Tibial nerve (tissue), 4 donors: ENCODE measurements around the gene ZNF599. TPM values are rescaled to one million over a fixed set of nuclear protein-coding genes. Genes with fewer than 3 reads are reported as not detected.

Experiments
- DNase-seq, 2 donors: peaks; one replicate each; pipeline ENCODE4 v3.0.0-alpha.2; 2019; ENCODE audit warnings: low spot score in 2 of 2
- H3K27ac ChIP-seq, 4 donors: fragments of 200-600 bp; sonication (generic) in 3 of 4; one replicate each; pipeline ENCODE4 v1.5.1; 2017 to 2019; ENCODE audit warnings: mild to moderate bottlenecking in 1 of 4
- H3K27me3 ChIP-seq, 2 donors: fragments of 200-600 bp; sonication (generic) in 1 of 2; one replicate each; pipeline versions ENCODE4 v1.5.1 to v1.6.0; 2017 to 2019
- H3K36me3 ChIP-seq, 3 donors: fragments of 200-600 bp; sonication (generic); one replicate each; pipeline ENCODE4 v1.5.1; 2018 to 2019
- H3K4me1 ChIP-seq, 4 donors: fragments of 200-600 bp; sonication (generic) in 3 of 4; one replicate each; pipeline ENCODE4 v1.5.1; 2017 to 2019
- H3K4me3 ChIP-seq, 4 donors: fragments of 200-600 bp; sonication (generic) in 3 of 4; one replicate each; pipeline ENCODE4 v1.5.1; 2017 to 2019; ENCODE audit warnings: mild to moderate bottlenecking in 1 of 4, moderate library complexity in 1 of 4
- H3K9me3 ChIP-seq, 4 donors: fragments of 200-600 bp; sonication (generic) in 3 of 4; one replicate each; pipeline ENCODE4 v1.5.1; 2017 to 2019
- CTCF ChIP-seq, 5 experiments: fragments of 200-600 bp in 3 of 5; fragments of 450-650 bp in 2 of 5; sonication (generic) in 3 of 5; IDR thresholded peaks; one replicate each; pipeline ENCODE4 v1.5.1; 2016 to 2019; ENCODE audit warnings: antibody characterized with exemption in 5 of 5, mild to moderate bottlenecking in 3 of 5, moderate library complexity in 2 of 5
- EP300 ChIP-seq, 2 donors: sonication (generic); formaldehyde crosslinking; IDR thresholded peaks; one replicate each; pipeline ENCODE4 v1.6.1; 2017; ENCODE audit warnings: antibody characterized with exemption in 2 of 2, mild to moderate bottlenecking in 1 of 2
- POLR2A ChIP-seq, 2 donors: fragments of 450-650 bp; IDR thresholded peaks; one replicate each; pipeline ENCODE4 v1.6.1; 2017; ENCODE audit warnings: antibody characterized with exemption in 2 of 2, mild to moderate bottlenecking in 2 of 2, moderate library complexity in 2 of 2
- WGBS, 2 donors: methylation state at CpG; one replicate each; pipeline ENCODE4 v1.1.5; 2018; 5-methylcytosine and 5-hydroxymethylcytosine counted together
- total RNA-seq, 4 donors: library from RNA; depleted of rRNA; stranded (reverse); fragments of >200 nt; gene quantifications; one replicate each; pipeline ENCODE4 v1.1.0, GENCODE V29; 2016

ZNF599 gene
- total RNA-seq, 4 donors from 2014 or later: 10.2 to 13.3 (median 11.1) TPM

GRCh38 chr19:34757441-34757840 lies 15.6 kb downstream of the ZNF599 start:
- TF ChIP-seq POLR2A (IDR thresholded peaks at IDR 0.05) (no peak), CTCF (IDR thresholded peaks at IDR 0.05) (no peak), EP300 (IDR thresholded peaks at IDR 0.05) (no peak)
- H3K9me3 ChIP-seq: peaks cover 0 to 100% (median 56%) of the 10 kb centered on the region in 4 donors

GRCh38 chr19:34744896-34745690 lies 27.9 kb downstream of the ZNF599 start:
- no peaks in the 10 kb centered on the region for H3K27me3 ChIP-seq
- TF ChIP-seq CTCF (IDR thresholded peaks at IDR 0.05): no peak
- no peak for TF ChIP-seq POLR2A (IDR thresholded peaks at IDR 0.05)
- TF ChIP-seq EP300 (IDR thresholded peaks at IDR 0.05): no peak
- H3K9me3 ChIP-seq: peaks cover 10 to 100% (median 39%) of the 10 kb centered on the region in 4 donors
- no peaks in the 10 kb centered on the region for H3K4me1 ChIP-seq
- H3K36me3 ChIP-seq: peaks cover 0 to 99% (median 9%) of the 10 kb centered on the region in 3 donors
- no peak overlapping the region for H3K4me3 ChIP-seq
- WGBS, 2 donors: 93 to 94% methylated on average over 3 of the region's 3 CpGs
- H3K27ac ChIP-seq: no peak overlapping the region
- no peak for DNase-seq

More at GRCh38 chr19:34757441-34757840, 15.6 kb downstream of the ZNF599 start:
- no peaks in the 10 kb centered on the region for H3K27me3 ChIP-seq
- 97 to 100% methylated on average over 4 of the region's 4 CpGs for WGBS, 2 donors
- no peak overlapping the region for H3K27ac ChIP-seq
- H3K4me3 ChIP-seq: no peak overlapping the region
- DNase-seq: no peak
- H3K4me1 ChIP-seq: no peaks in the 10 kb centered on the region
- H3K36me3 ChIP-seq: peaks cover 0 to 99% (median 6%) of the 10 kb centered on the region in 3 donors

GRCh38 chr19:34734537-34735103 lies 38.4 kb downstream of the ZNF599 start:
- Histone ChIP-seq H3K4me3 (peak overlapping the region; percentile 80 to 93 (median 88)), H3K9me3 (peaks cover 0 to 36% (median 8%) of the 10 kb centered on the region in 4 donors), H3K27ac (peak overlapping the region; percentile 87 to 99 (median 98)), H3K27me3 (no peaks in the 10 kb centered on the region), H3K4me1 (peaks cover 0 to 29% (median 19%) of the 10 kb centered on the region in 4 donors), H3K36me3 (peaks cover 4 to 45% (median 9%) of the 10 kb centered on the region in 3 donors)
- DNase-seq: peak in 1 of 2 donors; percentile 61
- WGBS, 2 donors: 14 to 16% methylated on average over 16 of the region's 16 CpGs
- TF ChIP-seq POLR2A (IDR thresholded peaks at IDR 0.05) (no peak), CTCF (IDR thresholded peaks at IDR 0.05) (no peak), EP300 (IDR thresholded peaks at IDR 0.05) (no peak)

- H3K36me3 ChIP-seq: peaks cover 0 to 38% (median 2%) of the 10 kb centered on the region in 3 donors
- H3K27ac ChIP-seq: peak within 1 kb of the TSS; percentile 87 to 99 (median 98)
- WGBS, 2 donors: 0 to 1% methylated on average over 42 to 65 of the region's 67 CpGs
- H3K4me1 ChIP-seq: peaks cover 0 to 29% (median 19%) of the 10 kb centered on the region in 4 donors
- peak; percentile 67 to 87 for DNase-seq
- TF ChIP-seq EP300 (IDR thresholded peaks at IDR 0.05) (peak; percentile 49 to 87), CTCF (IDR thresholded peaks at IDR 0.05) (peak in 2 of 5 experiments; percentile 12 to 23), POLR2A (IDR thresholded peaks at IDR 0.05) (peak in 1 of 2 donors; percentile 38)
- no peaks in the 10 kb centered on the region for H3K27me3 ChIP-seq
- H3K9me3 ChIP-seq: peaks cover 0 to 29% (median 5%) of the 10 kb centered on the region in 4 donors
- H3K4me3 ChIP-seq: peak within 1 kb of the TSS; percentile 80 to 93 (median 88)
Measured at GRCh38 chr19:34733746-34734536, 39.1 kb downstream of the ZNF599 start, which contains the start of gene ZNF181. TSS of gene ZNF181 (plus strand) at chr19:34734243. CDS start at chr19:34735038, 795 bp downstream.
